Endothelial cell of umbilical vein (primary cell): ENCODE results near the gene EEF1AKMT2.

Experiments used
- CTCF ChIP-seq, 2 donors: IDR thresholded peaks; 1 replicate in 1 of 2; 2 replicates in 1 of 2; pipeline ENCODE4 v1.5.1; 2011; ENCODE audit warnings: low read length in 2 of 2, mild to moderate bottlenecking in 2 of 2, moderate library complexity in 2 of 2, control low read depth in 1 of 2, inconsistent platforms in 1 of 2, low read depth in 1 of 2; ENCODE audit not compliant: insufficient read depth in 1 of 2; ENCODE audit errors: extremely low read depth in 1 of 2
- EZH2 ChIP-seq: IDR thresholded peaks from 2 replicates; pipeline ENCODE4 v1.6.1; 2012; ENCODE audit warnings: borderline replicate concordance, low read depth, mild to moderate bottlenecking, moderate library complexity, low read length, inconsistent platforms; ENCODE audit not compliant: severe bottlenecking
- FOS ChIP-seq: IDR thresholded peaks from 2 replicates; pipeline ENCODE4 v1.6.1; 2011; ENCODE audit warnings: mild to moderate bottlenecking, low read length, moderate library complexity, borderline replicate concordance; ENCODE audit not compliant: insufficient read depth
- GATA2 ChIP-seq: IDR thresholded peaks from 2 replicates; pipeline ENCODE4 v1.7.0; 2011; ENCODE audit warnings: low read depth, mild to moderate bottlenecking, moderate library complexity, mixed read lengths, low read length; ENCODE audit not compliant: insufficient read length, insufficient read depth
- JUN ChIP-seq: IDR thresholded peaks from 2 replicates; pipeline ENCODE4 v1.6.1; 2011; ENCODE audit warnings: borderline replicate concordance, low read depth; ENCODE audit not compliant: insufficient read length, insufficient read depth
- MAX ChIP-seq: IDR thresholded peaks from 2 replicates; pipeline ENCODE4 v1.6.1; 2011; ENCODE audit not compliant: insufficient read depth, insufficient read length
- MYC ChIP-seq: IDR thresholded peaks from one replicate; pipeline ENCODE4 v1.6.1; 2011; ENCODE audit warnings: mild to moderate bottlenecking, low read depth, low read length
- POLR2A ChIP-seq: IDR thresholded peaks from 2 replicates; pipeline ENCODE4 v1.6.1; 2012; ENCODE audit warnings: low read depth, mild to moderate bottlenecking, control low read depth, low read length
- POLR2AphosphoS5 ChIP-seq: IDR thresholded peaks from 2 replicates; pipeline ENCODE4 v1.6.1; 2012; ENCODE audit warnings: low read depth, mild to moderate bottlenecking, control low read depth, low read length, moderate library complexity; ENCODE audit not compliant: insufficient read depth

GRCh38 chr10:124728830-124729661 lies 62.6 kb downstream of the EEF1AKMT2 start:
- TF ChIP-seq CTCF (IDR thresholded peaks at IDR 0.05; ENCODE audit: extremely low read depth in 1 of 2, insufficient read depth in 1 of 2, low read depth in 1 of 2, low read length in 2 of 2) (no peak), POLR2AphosphoS5 (no peak), JUN (no peak), EZH2 (no peak), MAX (no peak), POLR2A (no peak), GATA2 (no peak), FOS (no peak), MYC (no peak)
